Endothelial cell (in vitro differentiated cells): ENCODE data around the gene TEC. TPM values are rescaled to one million over a fixed set of nuclear protein-coding genes. Genes with fewer than 3 reads are reported as not detected.
A peak's percentile ranks its signal among the peaks of the same experiment; 100 is the strongest.

Source experiments
- DNase-seq: peaks from one replicate; pipeline ENCODE4 v3.0.0; 2021; ENCODE audit warnings: low spot score
- H3K27ac Mint-ChIP-seq: one replicate; pipeline ENCODE4 v1.8.0; 2021; ENCODE audit warnings: mixed read lengths, inconsistent platforms; ENCODE audit not compliant: unreplicated experiment
- H3K27me3 Mint-ChIP-seq: one replicate; pipeline ENCODE4 v1.8.0; 2021; ENCODE audit warnings: mild to moderate bottlenecking, moderate library complexity, mixed read lengths, inconsistent platforms; ENCODE audit not compliant: unreplicated experiment
- H3K36me3 Mint-ChIP-seq: one replicate; pipeline ENCODE4 v1.8.0; 2021; ENCODE audit warnings: mild to moderate bottlenecking, low read depth, mixed read lengths, inconsistent platforms; ENCODE audit not compliant: unreplicated experiment
- H3K4me1 Mint-ChIP-seq: one replicate; pipeline ENCODE4 v1.8.0; 2021; ENCODE audit warnings: mild to moderate bottlenecking, mixed read lengths, inconsistent platforms; ENCODE audit not compliant: unreplicated experiment
- H3K4me3 Mint-ChIP-seq: one replicate; pipeline ENCODE4 v1.8.0; 2021; ENCODE audit warnings: mild to moderate bottlenecking, mixed read lengths, inconsistent platforms; ENCODE audit not compliant: unreplicated experiment
- H3K9me3 Mint-ChIP-seq: one replicate; pipeline ENCODE4 v1.8.0; 2021; ENCODE audit warnings: mixed read lengths, inconsistent platforms; ENCODE audit not compliant: unreplicated experiment
- CTCF ChIP-seq: fragments of 200-600 bp; sonication (generic); IDR thresholded peaks from one replicate; pipeline ENCODE4 v1.5.0; 2021; ENCODE audit warnings: antibody characterized with exemption; ENCODE audit not compliant: unreplicated experiment
- total RNA-seq: library from RNA; stranded (reverse); fragmentation: NEBNext Ultra II Directional; extraction: Animal tissue kit (Norgen Biotek cat#: 25700); gene quantifications from one replicate; pipeline ENCODE4 v1.2.1, GENCODE V29; 2021; ENCODE audit not compliant: unreplicated experiment

The TEC gene
- total RNA-seq, 1 donor from 2014 or later: 1.9 TPM

DNA sequence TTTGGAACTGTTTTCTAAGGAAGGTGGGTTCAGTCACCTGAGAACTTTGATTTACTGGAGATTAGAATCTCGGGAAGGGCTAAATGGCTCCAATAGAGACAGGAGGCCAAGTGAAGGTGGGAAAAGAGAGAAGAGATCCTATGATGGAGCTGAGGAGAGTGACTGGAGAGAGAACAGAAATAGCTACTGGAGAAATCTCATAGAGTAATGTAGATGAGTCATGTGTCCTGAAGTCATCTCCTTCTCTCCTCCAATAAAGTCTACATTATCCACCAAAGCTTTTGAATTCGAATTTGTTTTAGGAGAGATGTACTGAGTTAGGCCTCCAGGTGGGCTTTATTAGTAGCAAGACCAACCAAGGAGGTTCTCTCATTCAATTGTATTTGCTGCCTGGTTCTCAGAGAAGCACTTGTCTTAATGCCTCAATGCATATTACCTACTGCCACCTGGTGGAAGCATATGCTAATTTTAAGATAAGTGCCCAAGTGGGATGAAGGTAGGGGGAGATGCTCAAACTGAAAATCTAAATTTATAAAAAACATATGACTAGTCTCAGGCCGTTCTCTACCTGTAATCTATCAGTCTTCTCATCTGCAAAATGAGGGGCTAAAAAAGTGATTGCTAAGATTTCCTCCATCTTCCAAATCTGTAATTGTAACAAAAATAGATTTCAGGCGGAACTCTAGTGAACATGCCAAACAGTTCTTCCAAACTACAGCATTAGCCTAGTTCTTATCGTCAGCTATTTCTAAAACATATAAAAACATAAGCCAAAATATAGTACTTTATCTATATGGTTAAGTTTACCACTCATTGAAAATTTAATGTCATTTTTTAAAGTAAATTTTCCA is 160.0 kb downstream of the TEC start:
- H3K4me3 Mint-ChIP-seq: no peak overlapping the region
- DNase-seq: peak; percentile 28
- H3K36me3 Mint-ChIP-seq: no peaks in the 10 kb centered on the region
- H3K27ac Mint-ChIP-seq: no peak overlapping the region
- TF ChIP-seq CTCF: peak; percentile 61
- peaks cover 6% of the 10 kb centered on the region for H3K4me1 Mint-ChIP-seq
- no peaks in the 10 kb centered on the region for H3K9me3 Mint-ChIP-seq
- H3K27me3 Mint-ChIP-seq: no peaks in the 10 kb centered on the region

GRCh38 chr4:48108309-48109073 is 161.1 kb downstream of the TEC start:
- Mint-ChIP-seq H3K27ac (no peak overlapping the region), H3K9me3 (no peaks in the 10 kb centered on the region), H3K4me1 (no peaks in the 10 kb centered on the region), H3K36me3 (no peaks in the 10 kb centered on the region), H3K27me3 (no peaks in the 10 kb centered on the region), H3K4me3 (no peak overlapping the region)
- no peak for TF ChIP-seq CTCF
- DNase-seq: no peak

DNA sequence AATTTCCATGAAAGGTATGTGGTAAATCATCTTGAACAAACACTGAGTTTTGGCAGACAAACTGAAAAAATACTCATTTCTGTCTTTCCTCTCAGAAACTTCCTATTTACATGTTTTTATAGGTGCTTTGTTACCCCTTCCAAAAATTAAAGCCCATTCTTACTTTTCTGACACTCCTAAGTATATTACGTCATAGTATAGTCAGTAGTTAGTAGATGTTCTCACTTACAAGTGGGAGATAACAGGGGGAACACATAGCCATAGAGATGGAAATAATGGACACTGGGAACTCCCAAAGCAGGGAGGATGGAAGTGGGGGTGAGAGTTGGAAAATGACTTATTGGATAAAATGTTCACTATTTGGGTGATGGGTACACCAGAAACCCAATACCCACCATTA is 164.4 kb downstream of the TEC start:
- DNase-seq: no peak
- no peak overlapping the region for H3K27ac Mint-ChIP-seq
- no peaks in the 10 kb centered on the region for H3K9me3 Mint-ChIP-seq
- no peaks in the 10 kb centered on the region for H3K36me3 Mint-ChIP-seq
- no peak overlapping the region for H3K4me3 Mint-ChIP-seq
- H3K27me3 Mint-ChIP-seq: no peaks in the 10 kb centered on the region
- no peaks in the 10 kb centered on the region for H3K4me1 Mint-ChIP-seq
- TF ChIP-seq CTCF: no peak

DNA sequence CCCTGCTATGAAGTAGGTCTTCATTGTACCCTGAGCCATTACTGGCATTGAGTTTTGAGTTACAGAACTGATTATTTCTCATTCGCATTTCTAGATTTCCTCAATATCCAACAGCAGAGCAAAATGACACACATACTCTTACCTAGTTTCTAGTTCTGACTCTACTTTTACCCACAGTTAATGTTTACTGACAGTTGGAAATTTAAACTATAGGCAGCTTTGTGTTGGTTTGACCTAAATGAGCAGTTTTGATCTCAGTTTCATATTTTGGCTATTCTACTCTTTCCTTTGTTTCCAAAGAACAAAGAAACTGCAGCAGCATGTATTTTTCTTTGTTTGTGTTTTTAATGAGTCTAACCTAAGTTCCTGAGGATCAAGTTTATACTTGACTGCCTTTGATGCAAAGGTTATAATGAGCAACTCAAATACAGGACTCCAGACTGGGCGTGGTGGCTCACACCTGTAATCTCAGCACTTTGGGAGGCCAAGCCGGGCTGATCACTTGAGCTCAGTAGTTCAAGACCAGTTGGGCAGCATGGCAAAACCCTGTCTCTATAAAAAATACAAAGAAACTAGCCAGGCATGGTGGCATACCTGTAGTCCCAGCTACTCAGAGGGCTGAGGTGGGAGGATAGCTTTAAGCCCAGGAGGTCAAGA is 166.0 kb downstream of the TEC start:
- Mint-ChIP-seq H3K27ac (no peak overlapping the region), H3K36me3 (no peaks in the 10 kb centered on the region), H3K4me1 (no peaks in the 10 kb centered on the region), H3K27me3 (no peaks in the 10 kb centered on the region), H3K4me3 (no peak overlapping the region), H3K9me3 (no peaks in the 10 kb centered on the region)
- TF ChIP-seq CTCF: no peak
- DNase-seq: no peak
